Type B pancreatic cell (in vitro differentiated cells): ENCODE measurements around the gene INPP5K. TPM values are rescaled to one million over a fixed set of nuclear protein-coding genes. Genes with fewer than 3 reads are reported as not detected.

Source experiments
- DNase-seq: peaks from one replicate; pipeline ENCODE4 v3.0.0; 2021; ENCODE audit warnings: mixed read lengths; ENCODE audit not compliant: unreplicated experiment; ENCODE audit errors: extremely low spot score
- H3K27ac Mint-ChIP-seq: 2 replicates; pipeline ENCODE4 v1.8.0; 2021; ENCODE audit warnings: mild to moderate bottlenecking, mixed read lengths
- H3K27me3 Mint-ChIP-seq: 2 replicates; pipeline ENCODE4 v1.8.0; 2021; ENCODE audit warnings: mixed read lengths
- H3K36me3 Mint-ChIP-seq: 2 replicates; pipeline ENCODE4 v1.8.0; 2021; ENCODE audit warnings: mixed read lengths
- H3K4me1 Mint-ChIP-seq: one replicate; pipeline ENCODE4 v1.8.0; 2021; ENCODE audit warnings: mixed read lengths; ENCODE audit not compliant: unreplicated experiment
- H3K4me3 Mint-ChIP-seq: 2 replicates; pipeline ENCODE4 v1.8.0; 2021; ENCODE audit warnings: mild to moderate bottlenecking, mixed read lengths
- H3K9me3 Mint-ChIP-seq: 2 replicates; pipeline ENCODE4 v1.8.0; 2021; ENCODE audit warnings: mixed read lengths
- CTCF ChIP-seq: fragments of 200-600 bp; sonication (generic); conservative IDR thresholded peaks from 2 replicates; pipeline ENCODE4 v1.5.0; 2021; ENCODE audit warnings: antibody characterized with exemption, mild to moderate bottlenecking
- total RNA-seq: library from RNA; stranded (reverse); gene quantifications from 2 replicates; pipeline ENCODE4 v1.2.1, GENCODE V29; 2021; ENCODE audit warnings: low replicate concordance

The INPP5K gene
- total RNA-seq, 1 donor from 2014 or later: 21.2 TPM

DNA sequence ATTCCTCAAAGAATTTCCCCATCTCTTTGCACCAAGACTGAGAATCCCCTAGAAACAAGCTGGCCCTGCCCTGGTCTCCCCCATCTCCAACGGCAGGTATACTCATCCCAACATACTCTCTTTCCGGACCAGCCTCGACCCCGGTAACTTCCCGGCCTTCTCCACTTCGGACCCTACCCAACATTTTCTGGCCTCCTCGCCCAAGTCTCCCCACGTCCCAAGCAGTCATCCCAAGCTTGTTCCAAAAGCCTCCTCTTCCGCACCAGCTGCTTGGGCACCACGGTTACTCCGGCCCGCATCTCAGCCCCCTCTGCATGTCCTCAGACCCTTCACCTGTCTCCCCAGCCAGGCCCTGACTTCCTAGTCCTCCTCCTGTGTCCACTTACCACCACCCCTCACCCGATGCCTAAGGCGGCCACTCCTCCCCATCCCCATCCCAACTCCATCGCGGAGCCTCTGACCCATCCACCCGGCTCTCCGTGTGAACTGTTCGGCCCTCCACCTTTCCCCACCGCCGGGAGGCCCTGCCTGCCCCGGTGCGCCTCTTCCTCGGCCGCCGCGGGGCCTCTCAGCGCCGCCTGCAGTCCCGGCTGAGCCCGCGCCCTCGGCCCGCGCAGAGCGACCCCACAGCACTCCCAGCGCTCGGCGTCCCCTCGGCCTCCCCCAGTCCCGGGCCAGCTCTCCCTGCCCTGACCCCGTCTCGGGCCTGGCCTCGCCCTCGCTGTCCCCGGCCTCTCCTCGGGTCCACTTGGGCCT, 45.2 kb upstream of the INPP5K start:
- Mint-ChIP-seq H3K36me3 (peaks cover 9% of the 10 kb centered on the region), H3K4me3 (peak overlapping the region; percentile 90), H3K9me3 (no peaks in the 10 kb centered on the region), H3K27ac (peak overlapping the region; percentile 88), H3K27me3 (peaks cover 5% of the 10 kb centered on the region), H3K4me1 (peaks cover 36% of the 10 kb centered on the region)
- TF ChIP-seq CTCF: peak; percentile 39
- DNase-seq: no peak

- Mint-ChIP-seq H3K36me3 (peaks cover 9% of the 10 kb centered on the region), H3K9me3 (no peaks in the 10 kb centered on the region), H3K27me3 (peaks cover 5% of the 10 kb centered on the region), H3K4me3 (peak overlapping the region; percentile 90), H3K4me1 (peaks cover 41% of the 10 kb centered on the region), H3K27ac (peak overlapping the region; percentile 88)
- DNase-seq: no peak
- TF ChIP-seq CTCF: no peak
Observed at GRCh38 chr17:1560858-1561355, 44.5 kb upstream of the INPP5K start.

- H3K27me3 Mint-ChIP-seq: peaks cover 5% of the 10 kb centered on the region
- peaks cover 44% of the 10 kb centered on the region for H3K4me1 Mint-ChIP-seq
- H3K9me3 Mint-ChIP-seq: no peaks in the 10 kb centered on the region
- peak overlapping the region; percentile 88 for H3K27ac Mint-ChIP-seq
- H3K36me3 Mint-ChIP-seq: peaks cover 9% of the 10 kb centered on the region
- H3K4me3 Mint-ChIP-seq: peak overlapping the region; percentile 90
- TF ChIP-seq CTCF: no peak
- no peak for DNase-seq
Observed at GRCh38 chr17:1560101-1560857, 43.9 kb upstream of the INPP5K start.

GRCh38 chr17:1559047-1560043, 42.9 kb upstream of the INPP5K start:
- Mint-ChIP-seq H3K27me3 (peaks cover 5% of the 10 kb centered on the region), H3K9me3 (no peaks in the 10 kb centered on the region), H3K4me3 (peak overlapping the region; percentile 75), H3K36me3 (peaks cover 9% of the 10 kb centered on the region), H3K4me1 (peaks cover 44% of the 10 kb centered on the region), H3K27ac (peak overlapping the region; percentile 88)
- TF ChIP-seq CTCF: no peak
- DNase-seq: no peak

DNA sequence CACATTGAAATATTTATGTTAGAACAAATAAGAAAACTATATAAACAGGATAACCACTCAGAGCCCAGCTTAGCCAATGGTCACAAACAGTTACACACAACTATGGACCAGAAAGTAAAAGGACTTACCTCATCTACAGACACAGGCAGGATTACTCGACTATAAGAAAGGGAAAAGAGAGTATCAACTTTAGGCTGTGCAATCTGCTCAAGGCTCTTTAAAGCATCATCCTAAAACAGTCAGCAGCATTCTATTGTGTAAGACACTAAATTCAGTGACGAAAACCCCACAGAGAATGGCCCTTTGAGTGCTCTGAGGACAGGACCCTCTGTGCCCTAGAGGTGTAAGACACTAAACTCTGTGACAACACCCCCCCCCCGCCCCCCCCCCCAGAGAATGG, 42.0 kb upstream of the INPP5K start:
- H3K27ac Mint-ChIP-seq: peak overlapping the region; percentile 98
- H3K27me3 Mint-ChIP-seq: no peaks in the 10 kb centered on the region
- no peak for DNase-seq
- peaks cover 9% of the 10 kb centered on the region for H3K36me3 Mint-ChIP-seq
- H3K9me3 Mint-ChIP-seq: no peaks in the 10 kb centered on the region
- peaks cover 36% of the 10 kb centered on the region for H3K4me1 Mint-ChIP-seq
- H3K4me3 Mint-ChIP-seq: peak overlapping the region; percentile 34
- no peak for TF ChIP-seq CTCF
